Measurements from ENCODE around the gene TTPAL.

TTPAL gene

GRCh38 chr20:44504402-44505307, 29.0 kb downstream of the TTPAL start:
- no peak for TF ChIP-seq SUZ12 (IDR thresholded peaks at IDR 0.05)
- TF ChIP-seq SP1 (IDR thresholded peaks at IDR 0.05): no peak
- TF ChIP-seq CTBP1 (IDR thresholded peaks at IDR 0.05; ENCODE audit: borderline replicate concordance): no peak
- no peak for TF ChIP-seq ARNT (IDR thresholded peaks at IDR 0.05)
- ChIA-PET CTCF (no interaction called here), POLR2A (no interaction called here)
- no peak for DNase-seq (ENCODE audit: extremely low spot score)

- ChIA-PET CTCF (interaction anchor here (0.5 kb wide), 1 partner anchor 122 kb away, joined by 4 read pairs; no protein-coding TSS in a partner anchor), POLR2A (no interaction called here)
- TF ChIP-seq SUZ12 (IDR thresholded peaks at IDR 0.05): no peak
- no peak for TF ChIP-seq NFRKB (IDR thresholded peaks at IDR 0.05)
- TF ChIP-seq CTBP1 (IDR thresholded peaks at IDR 0.05; ENCODE audit: borderline replicate concordance): no peak
- TF ChIP-seq ARNT (IDR thresholded peaks at IDR 0.05): no peak
- TF ChIP-seq PKNOX1 (IDR thresholded peaks at IDR 0.05): no peak
- TF ChIP-seq ELF4 (IDR thresholded peaks at IDR 0.05): no peak
- TF ChIP-seq SP1 (IDR thresholded peaks at IDR 0.05): no peak
- TF ChIP-seq TARDBP (IDR thresholded peaks at IDR 0.05): no peak
- no peak for DNase-seq (ENCODE audit: extremely low spot score)
These were observed 34.1 kb downstream of the TTPAL start for GRCh38 chr20:44509762-44510161.

GRCh38 chr20:44513871-44514270, 38.2 kb downstream of the TTPAL start:
- no peak for DNase-seq (ENCODE audit: extremely low spot score)
- ChIA-PET POLR2A (interaction anchor here (1.3 kb wide), 1 partner anchor 7 kb away, joined by 3 read pairs; no protein-coding TSS in a partner anchor), CTCF (no interaction called here)
- TF ChIP-seq PKNOX1 (IDR thresholded peaks at IDR 0.05) (no peak), SP1 (IDR thresholded peaks at IDR 0.05) (no peak), ELF4 (IDR thresholded peaks at IDR 0.05) (no peak), FOXM1 (IDR thresholded peaks at IDR 0.05; ENCODE audit: borderline replicate concordance) (no peak), L3MBTL2 (conservative IDR thresholded peaks at IDR 0.05) (no peak), LEF1 (IDR thresholded peaks at IDR 0.05; ENCODE audit: borderline replicate concordance) (no peak), NFRKB (IDR thresholded peaks at IDR 0.05) (no peak), FOXA1 (IDR thresholded peaks at IDR 0.05) (no peak), TARDBP (IDR thresholded peaks at IDR 0.05) (no peak)

DNA sequence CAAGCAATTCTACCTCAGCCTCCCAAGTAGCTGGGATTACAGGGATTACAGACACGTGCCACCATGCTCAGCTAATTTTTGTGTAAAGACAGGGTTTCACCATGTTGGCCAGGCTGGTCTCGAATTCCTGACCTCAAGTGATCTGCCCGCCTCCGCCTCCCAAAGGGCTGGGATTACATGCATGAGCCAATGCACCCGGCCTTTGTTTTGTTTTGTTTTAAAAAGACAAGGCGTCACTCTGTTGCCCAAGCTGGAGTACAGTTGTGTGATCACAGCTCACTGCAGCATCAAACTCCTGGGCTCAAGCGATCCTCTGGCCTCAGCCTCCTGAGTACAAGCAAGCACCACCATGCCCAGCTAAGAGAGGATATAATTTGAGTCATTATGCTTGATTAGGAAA, 40.8 kb downstream of the TTPAL start:
- POLR2A ChIA-PET: no interaction called here
- TF ChIP-seq CTBP1 (IDR thresholded peaks at IDR 0.05; ENCODE audit: borderline replicate concordance) (no peak), ELF4 (IDR thresholded peaks at IDR 0.05) (no peak), TARDBP (IDR thresholded peaks at IDR 0.05) (no peak), SP1 (IDR thresholded peaks at IDR 0.05) (no peak)
- CTCF ChIA-PET: no interaction called here
- DNase-seq (ENCODE audit: extremely low spot score): no peak

- ChIA-PET POLR2A (no interaction called here), CTCF (interaction anchor here (0.5 kb wide), 1 partner anchor 150 kb away, joined by 3 read pairs; no protein-coding TSS in a partner anchor)
- TF ChIP-seq BHLHE40 (IDR thresholded peaks at IDR 0.05; ENCODE audit: borderline replicate concordance) (no peak), FOXA1 (IDR thresholded peaks at IDR 0.05) (no peak), PKNOX1 (IDR thresholded peaks at IDR 0.05) (no peak), FOXM1 (IDR thresholded peaks at IDR 0.05; ENCODE audit: borderline replicate concordance) (no peak), LEF1 (IDR thresholded peaks at IDR 0.05; ENCODE audit: borderline replicate concordance) (no peak), SP1 (IDR thresholded peaks at IDR 0.05) (no peak), L3MBTL2 (conservative IDR thresholded peaks at IDR 0.05) (no peak), ELF4 (IDR thresholded peaks at IDR 0.05) (no peak), HDGF (IDR thresholded peaks at IDR 0.05; ENCODE audit: borderline replicate concordance) (no peak), SUZ12 (IDR thresholded peaks at IDR 0.05) (no peak), CTBP1 (IDR thresholded peaks at IDR 0.05; ENCODE audit: borderline replicate concordance) (no peak), FOXK2 (IDR thresholded peaks at IDR 0.05) (no peak), ARNT (IDR thresholded peaks at IDR 0.05) (no peak), NFRKB (IDR thresholded peaks at IDR 0.05) (no peak), ZNF384 (IDR thresholded peaks at IDR 0.05) (no peak), TARDBP (IDR thresholded peaks at IDR 0.05) (no peak)
- DNase-seq (ENCODE audit: extremely low spot score): no peak
These were observed 41.8 kb downstream of the TTPAL start for GRCh38 chr20:44517454-44517853.

- TF ChIP-seq ZNF384 (IDR thresholded peaks at IDR 0.05): no peak
- no peak for TF ChIP-seq HDGF (IDR thresholded peaks at IDR 0.05; ENCODE audit: borderline replicate concordance)
- no peak for TF ChIP-seq ELF4 (IDR thresholded peaks at IDR 0.05)
- no peak for TF ChIP-seq PKNOX1 (IDR thresholded peaks at IDR 0.05)
- no peak for TF ChIP-seq NFRKB (IDR thresholded peaks at IDR 0.05)
- no peak for TF ChIP-seq ARNT (IDR thresholded peaks at IDR 0.05)
- no peak for TF ChIP-seq FOXM1 (IDR thresholded peaks at IDR 0.05; ENCODE audit: borderline replicate concordance)
- no peak for TF ChIP-seq TARDBP (IDR thresholded peaks at IDR 0.05)
- no peak for TF ChIP-seq FOXA1 (IDR thresholded peaks at IDR 0.05)
- TF ChIP-seq SP1 (IDR thresholded peaks at IDR 0.05): no peak
- TF ChIP-seq BHLHE40 (IDR thresholded peaks at IDR 0.05; ENCODE audit: borderline replicate concordance): no peak
- no peak for DNase-seq (ENCODE audit: extremely low spot score)
- ChIA-PET POLR2A (no interaction called here), CTCF (no interaction called here)
These were observed 42.6 kb downstream of the TTPAL start for GRCh38 chr20:44518248-44518647.

Data from HEK293T (cell line).